CD4-positive, alpha-beta T cell treated with Interleukin-6 at 100 ng/mL for 8 hours (primary cell): ENCODE data around the gene ZC3HAV1L.
"Not testable (repeated sequence)": the region's sequence is repeated elsewhere in the genome, so short reads cannot be mapped to it uniquely, and the experiment has no call there.

ENCODE experiments used
- DNase-seq: peaks from one replicate; pipeline ENCODE4 v3.0.0-alpha.2; 2020; ENCODE audit warnings: mixed read lengths, low spot score

Gene ZC3HAV1L, protein sequence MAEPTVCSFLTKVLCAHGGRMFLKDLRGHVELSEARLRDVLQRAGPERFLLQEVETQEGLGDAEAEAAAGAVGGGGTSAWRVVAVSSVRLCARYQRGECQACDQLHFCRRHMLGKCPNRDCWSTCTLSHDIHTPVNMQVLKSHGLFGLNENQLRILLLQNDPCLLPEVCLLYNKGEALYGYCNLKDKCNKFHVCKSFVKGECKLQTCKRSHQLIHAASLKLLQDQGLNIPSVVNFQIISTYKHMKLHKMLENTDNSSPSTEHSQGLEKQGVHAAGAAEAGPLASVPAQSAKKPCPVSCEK

GRCh38 chr7:139035586-139036353, at the start of gene ZC3HAV1L:
Gene ZC3HAV1L (minus strand): TSS chr7:139036042. CDS start chr7:139036017, 25 bp downstream.
- peak; percentile 9 for DNase-seq

DNA sequence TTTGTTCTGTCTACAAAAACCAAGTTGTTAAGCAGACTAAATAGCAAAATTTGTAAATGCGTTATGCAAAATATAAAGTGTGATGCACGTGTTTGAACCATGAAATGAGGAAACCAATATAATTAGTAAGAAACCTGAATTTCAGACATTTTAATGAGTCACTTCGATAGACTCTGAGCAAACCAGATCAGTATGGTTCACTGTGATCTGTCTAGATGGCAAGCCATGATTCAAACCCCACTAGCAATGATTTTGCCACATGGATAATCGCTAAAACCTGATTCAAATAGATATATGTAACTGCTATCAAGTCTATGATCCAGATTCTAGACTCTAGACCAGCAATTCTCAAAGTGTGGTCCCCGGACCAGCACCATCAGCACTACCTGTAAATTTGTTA, 48.9 kb upstream of the ZC3HAV1L start:
- no peak for DNase-seq

DNA sequence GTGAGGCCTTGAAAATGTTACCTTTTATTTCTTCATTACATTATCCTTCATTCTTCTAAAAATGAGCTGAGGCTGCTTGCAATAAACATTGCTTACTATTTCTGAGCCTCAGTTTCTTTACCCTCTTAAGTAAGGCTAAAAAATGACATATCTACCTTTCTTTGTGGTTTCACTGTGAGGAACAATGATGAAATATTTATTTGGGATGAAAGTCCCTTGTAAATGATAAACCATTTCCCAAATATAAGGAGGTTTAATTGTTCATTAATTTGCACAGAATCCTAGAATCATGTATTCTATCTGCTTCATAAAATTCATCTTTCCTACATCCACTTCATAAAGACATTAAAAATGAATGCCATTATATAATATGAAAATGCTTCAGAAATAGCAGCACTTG, 45.7 kb upstream of the ZC3HAV1L start:
- DNase-seq, result no peak

- no peak for DNase-seq
Measured at GRCh38 chr7:139080905-139081304, 45.1 kb upstream of the ZC3HAV1L start.

- DNase-seq, result no peak
Measured at GRCh38 chr7:139079861-139080260, 44.0 kb upstream of the ZC3HAV1L start.

GRCh38 chr7:139078911-139079310, 43.1 kb upstream of the ZC3HAV1L start:
- no peak for DNase-seq

GRCh38 chr7:139078399-139078798, 42.6 kb upstream of the ZC3HAV1L start:
- no peak for DNase-seq

DNA sequence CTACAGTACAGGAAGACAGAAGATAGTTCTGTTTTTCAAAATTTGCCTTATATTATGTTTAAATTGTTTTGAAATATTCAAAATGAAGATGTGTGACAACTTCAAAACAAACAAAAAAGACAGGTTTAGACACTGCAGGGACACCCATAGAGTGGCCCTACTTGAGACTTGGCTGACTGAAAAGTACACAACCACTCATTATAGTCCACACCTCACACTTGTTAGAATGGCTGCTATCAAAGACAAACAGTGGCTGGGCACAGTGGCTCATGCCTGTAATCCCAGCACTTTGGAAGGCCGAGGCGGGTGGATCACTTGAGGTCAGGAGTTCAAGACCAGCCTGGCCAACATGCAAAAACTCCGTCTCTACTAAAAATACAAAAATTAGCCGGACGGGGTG, 41.9 kb upstream of the ZC3HAV1L start:
- DNase-seq, result not testable (repeated sequence)

GRCh38 chr7:139075871-139076686, 40.2 kb upstream of the ZC3HAV1L start:
- no peak for DNase-seq

GRCh38 chr7:139075031-139075652, 39.3 kb upstream of the ZC3HAV1L start:
- DNase-seq, result peak; percentile 83

DNA sequence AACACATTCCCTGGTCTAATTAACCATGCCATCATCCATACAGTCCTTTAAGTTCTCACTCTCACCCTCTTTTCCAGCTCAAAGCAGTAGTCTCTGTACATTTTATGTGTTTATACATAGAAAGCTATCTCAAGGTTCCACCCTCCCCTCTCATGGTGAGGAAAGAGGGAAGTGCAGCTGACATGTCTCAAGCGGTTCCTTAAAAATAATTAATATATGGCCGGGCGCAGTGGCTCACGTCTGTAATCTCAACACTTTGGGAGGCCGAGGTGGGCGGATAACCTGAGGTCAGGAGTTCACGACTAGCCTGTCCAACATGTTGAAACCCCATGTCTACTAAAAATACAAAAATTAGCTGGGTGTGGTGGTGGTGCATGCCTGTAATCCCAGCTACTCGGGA, 37.0 kb upstream of the ZC3HAV1L start:
- no peak for DNase-seq

DNA sequence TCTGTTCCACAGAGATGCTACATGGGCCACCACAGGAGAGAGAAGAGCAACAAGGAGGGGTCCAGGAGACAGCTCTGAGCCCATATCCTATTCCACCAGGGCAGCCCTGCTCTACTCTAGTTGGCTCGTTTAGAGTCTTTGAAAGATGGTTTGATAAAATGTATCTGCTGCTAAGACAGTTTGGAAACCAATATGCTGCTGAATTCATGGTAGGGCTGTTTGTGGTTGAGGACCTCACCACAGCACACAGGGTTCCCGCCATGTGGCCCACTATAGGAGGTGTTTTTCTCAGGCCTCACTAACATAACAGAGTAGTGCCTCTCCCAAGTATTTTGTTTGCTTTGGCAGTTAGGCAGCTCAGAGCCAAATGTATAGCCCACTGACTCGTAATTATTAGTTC, 35.8 kb upstream of the ZC3HAV1L start:
- DNase-seq, result no peak

DNA sequence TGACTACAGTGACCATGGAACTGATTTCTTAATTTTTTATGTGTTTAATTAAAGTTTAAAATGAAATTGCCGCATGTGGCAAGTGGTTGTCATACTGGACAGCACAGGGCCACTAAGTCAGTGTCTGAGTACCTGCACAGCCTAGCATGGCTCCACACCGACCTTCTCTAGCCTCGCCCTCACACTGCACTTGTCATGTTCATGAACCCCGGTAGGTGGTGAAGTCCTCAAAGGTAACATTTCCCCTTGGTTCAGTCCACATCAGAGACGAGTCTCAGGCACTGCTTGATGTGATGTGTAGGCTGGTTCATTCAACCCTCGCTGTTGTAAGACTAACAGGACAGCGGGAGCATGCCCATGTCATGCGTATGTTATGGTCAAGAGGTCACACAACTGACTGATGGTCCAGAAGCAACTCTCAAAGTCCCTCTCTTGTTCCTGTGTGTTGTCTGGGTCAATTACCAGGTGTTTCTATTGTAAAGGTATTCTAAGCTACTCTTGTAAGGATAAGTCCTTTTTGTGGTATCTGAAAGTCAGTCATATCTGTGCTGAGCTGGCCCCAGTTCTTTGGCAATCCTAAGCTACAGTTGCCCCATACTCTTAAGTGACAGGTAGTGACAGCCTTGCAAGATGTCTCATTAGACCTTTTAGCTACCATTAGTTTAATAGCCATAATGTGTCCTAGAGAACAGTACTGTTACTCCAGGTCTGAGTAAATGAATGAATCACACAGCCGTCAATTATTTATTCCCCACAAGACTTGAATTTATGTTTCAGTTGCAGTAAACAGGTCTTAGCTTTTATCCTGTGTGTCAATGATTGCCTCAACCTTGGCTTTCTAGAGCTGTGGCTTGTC, 32.9 kb upstream of the ZC3HAV1L start:
- no peak for DNase-seq

DNA sequence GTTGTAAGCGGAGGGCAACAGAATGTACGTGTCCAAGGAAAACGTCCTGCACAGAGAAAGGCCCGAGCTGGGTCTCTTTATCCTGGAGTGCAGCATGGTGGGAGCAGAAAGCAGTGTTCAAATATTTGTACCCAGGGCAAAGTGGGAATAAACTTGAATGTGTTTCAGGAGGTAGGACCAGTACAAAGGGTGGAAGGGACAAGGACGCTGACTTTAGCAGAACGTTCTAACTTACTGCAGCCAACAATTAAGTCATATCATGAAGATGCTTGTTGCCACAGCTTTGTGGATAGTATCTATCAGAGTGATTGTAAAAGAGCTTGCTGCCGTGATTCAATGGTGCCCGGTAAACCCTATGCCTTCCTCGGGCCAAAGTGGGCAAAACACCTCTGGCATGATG, 30.5 kb upstream of the ZC3HAV1L start:
- DNase-seq, result no peak

- no peak for DNase-seq
Measured at GRCh38 chr7:139065323-139065722, 29.5 kb upstream of the ZC3HAV1L start.

DNA sequence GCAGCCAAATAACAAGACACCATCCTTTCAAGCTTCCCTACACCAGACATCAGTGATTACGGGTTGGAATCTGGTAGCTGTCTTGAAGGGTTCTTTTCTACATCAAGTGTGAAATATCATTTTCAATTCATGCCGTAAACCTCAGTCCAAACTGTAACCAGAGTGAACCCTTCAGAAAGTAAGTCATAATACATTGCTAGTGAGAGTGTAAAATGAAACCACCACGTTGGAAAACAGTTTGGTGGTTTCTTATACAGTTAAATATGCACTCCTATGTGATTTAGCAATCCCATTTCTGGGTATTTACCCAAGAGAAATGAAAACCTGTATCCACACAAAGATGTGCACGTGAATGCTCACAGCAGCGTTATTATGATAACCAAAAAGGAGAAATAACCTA, 25.6 kb upstream of the ZC3HAV1L start:
- no peak for DNase-seq

- DNase-seq, result no peak
Measured at GRCh38 chr7:139060695-139061237, 24.9 kb upstream of the ZC3HAV1L start.

GRCh38 chr7:139059905-139060304, 24.1 kb upstream of the ZC3HAV1L start:
- DNase-seq, result no peak

DNA sequence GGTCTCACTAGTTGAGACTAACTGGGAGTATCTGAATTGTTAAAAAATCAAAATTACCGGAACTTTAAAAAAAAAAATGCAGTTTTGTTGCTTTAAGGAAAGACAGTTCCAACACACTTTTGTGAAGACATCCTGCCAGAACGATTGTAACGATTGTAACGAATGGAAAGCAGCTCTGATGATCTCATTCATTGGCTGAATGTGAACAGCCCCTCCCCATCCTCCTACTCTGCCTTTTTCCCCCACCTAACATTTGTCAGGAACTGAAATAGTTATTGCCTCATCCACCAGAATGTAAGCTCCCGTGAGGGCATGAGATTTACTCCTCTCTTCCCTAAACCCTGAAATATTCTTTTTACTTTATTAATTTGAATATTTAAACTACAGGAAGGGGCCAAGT, 23.1 kb upstream of the ZC3HAV1L start:
- DNase-seq, result no peak

GRCh38 chr7:139055674-139056073, 19.8 kb upstream of the ZC3HAV1L start:
- no peak for DNase-seq

GRCh38 chr7:139054656-139055055, 18.8 kb upstream of the ZC3HAV1L start:
- not testable (repeated sequence) for DNase-seq
